CD8-positive, alpha-beta memory T cell (primary cell): ENCODE measurements around the gene EYA3. TPM values are rescaled to one million over a fixed set of nuclear protein-coding genes. Genes with fewer than 3 reads are reported as not detected.
A peak's percentile ranks its signal among the peaks of the same experiment; 100 is the strongest.

ENCODE experiments used
- CTCF ChIA-PET: fragments of 350-600 bp; sonication (Branson Sonifier 250); formaldehyde crosslinking; loops from one replicate; lab custom pipeline; 2021; ENCODE audit warnings: antibody characterized with exemption; lab: Charles Lee
- POLR2A ChIA-PET: fragments of 350-600 bp; sonication (Branson Sonifier 250); formaldehyde crosslinking; loops from one replicate; lab custom pipeline; 2021; ENCODE audit warnings: antibody characterized with exemption; lab: Charles Lee
- DNase-seq, 5 donors: peaks; one replicate each; pipeline versions ENCODE4 v3.0.0 to v3.0.0-alpha.2; 2020 to 2022; ENCODE audit warnings: mixed read lengths in 1 of 5
- H3K27ac ChIP-seq: one replicate; pipeline ENCODE4 v1.7.0; 2013; ENCODE audit warnings: low read depth, mild to moderate bottlenecking, low read length, moderate library complexity
- H3K27me3 ChIP-seq: 2 replicates; pipeline ENCODE4 v1.7.0; 2013; ENCODE audit warnings: low read length, mild to moderate bottlenecking; ENCODE audit not compliant: insufficient read depth, poor library complexity, severe bottlenecking
- H3K36me3 ChIP-seq: 2 replicates; pipeline ENCODE4 v1.7.0; 2013; ENCODE audit warnings: mild to moderate bottlenecking, low read length, moderate library complexity; ENCODE audit not compliant: insufficient read depth
- H3K4me1 ChIP-seq: 2 replicates; pipeline ENCODE4 v1.7.0; 2013; ENCODE audit warnings: mild to moderate bottlenecking, low read length, moderate library complexity; ENCODE audit not compliant: insufficient read depth
- H3K4me3 ChIP-seq: 2 replicates; pipeline ENCODE4 v1.7.0; 2013; ENCODE audit warnings: mild to moderate bottlenecking, low read length
- H3K9me3 ChIP-seq: 2 replicates; pipeline ENCODE4 v1.7.0; 2013; ENCODE audit warnings: mild to moderate bottlenecking, low read length
- H3K27ac Mint-ChIP-seq, 8 donors: one replicate each; pipeline ENCODE4 v1.8.0; 2020 to 2021; ENCODE audit warnings: mixed read lengths in 8 of 8, mild to moderate bottlenecking in 6 of 8, inconsistent platforms in 3 of 8, moderate library complexity in 3 of 8
- H3K27me3 Mint-ChIP-seq, 2 donors: one replicate each; pipeline ENCODE4 v1.8.0; 2020 to 2021; ENCODE audit warnings: mixed read lengths in 2 of 2, mild to moderate bottlenecking in 1 of 2, moderate library complexity in 1 of 2
- H3K36me3 Mint-ChIP-seq, 3 donors: one replicate each; pipeline ENCODE4 v1.8.0; 2020 to 2021; ENCODE audit warnings: mixed read lengths in 3 of 3, inconsistent platforms in 1 of 3, mild to moderate bottlenecking in 1 of 3
- H3K4me1 Mint-ChIP-seq, 3 donors: one replicate each; pipeline ENCODE4 v1.8.0; 2020 to 2021; ENCODE audit warnings: mixed read lengths in 3 of 3, inconsistent platforms in 1 of 3, mild to moderate bottlenecking in 1 of 3
- H3K4me3 Mint-ChIP-seq, 7 donors: one replicate each; pipeline ENCODE4 v1.8.0; 2020 to 2021; ENCODE audit warnings: mixed read lengths in 7 of 7, mild to moderate bottlenecking in 6 of 7, moderate library complexity in 4 of 7, inconsistent platforms in 2 of 7
- H3K9me3 Mint-ChIP-seq, 5 donors: one replicate each; pipeline ENCODE4 v1.8.0; 2020 to 2022; ENCODE audit warnings: mixed read lengths in 5 of 5, mild to moderate bottlenecking in 3 of 5, moderate library complexity in 2 of 5, inconsistent platforms in 1 of 5
- polyA plus RNA-seq: library from polyadenylated mRNA; unstranded; fragments of 300-500 nt; fragmentation: Illumina TruSeq; gene quantifications from one replicate; pipeline ENCODE4 v1.2.3, GENCODE V29; 2021
- total RNA-seq, 2 experiments: library from RNA; stranded (reverse); gene quantifications; one replicate each; pipeline ENCODE4 v1.2.3, GENCODE V29; 2021

The EYA3 gene
- total and polyA plus RNA-seq, 3 experiments from 2014 or later = 6.0 to 34.6 (median 31.5) TPM

GRCh38 chr1:28087614-28088167, 719 bp downstream of the EYA3 start:
- ChIA-PET POLR2A (interaction anchor here (0.8 to 1.4 kb wide), 6 partner anchors 28 to 148 kb away, joined by 3 to 6 read pairs (median 3); partner anchors contain the start of genes ATP5IF1, DNAJC8 and XKR8), CTCF (interaction anchor here (0.8 to 2.0 kb wide), 6 partner anchors 9 to 161 kb away, joined by 3 to 7 read pairs (median 4); no protein-coding TSS in a partner anchor)
- Histone ChIP-seq H3K27ac (peak overlapping the region; percentile 87), H3K27me3 (no peaks in the 10 kb centered on the region), H3K4me1 (peaks cover 28% of the 10 kb centered on the region), H3K4me3 (peak overlapping the region; percentile 84), H3K9me3 (no peaks in the 10 kb centered on the region), H3K36me3 (no peaks in the 10 kb centered on the region)
- Mint-ChIP-seq H3K4me1 (peaks cover 39 to 61% (median 61%) of the 10 kb centered on the region in 3 donors), H3K27ac (peak overlapping the region; percentile 83 to 99 (median 94)), H3K9me3 (no peaks in the 10 kb centered on the region), H3K4me3 (peak overlapping the region; percentile 89 to 99 (median 97)), H3K36me3 (peaks cover 0 to 11% (median 0%) of the 10 kb centered on the region in 3 donors), H3K27me3 (peaks cover 1 to 2% of the 10 kb centered on the region in 2 donors)
- DNase-seq = peak in 2 of 5 donors; percentile 24 to 51

GRCh38 chr1:28086651-28087050, 1.8 kb downstream of the EYA3 start:
- Histone ChIP-seq H3K4me3 (no peak overlapping the region), H3K4me1 (peaks cover 28% of the 10 kb centered on the region), H3K27me3 (no peaks in the 10 kb centered on the region), H3K9me3 (no peaks in the 10 kb centered on the region), H3K27ac (peak overlapping the region; percentile 87), H3K36me3 (no peaks in the 10 kb centered on the region)
- peaks cover 0 to 1% of the 10 kb centered on the region in 2 donors for H3K27me3 Mint-ChIP-seq
- H3K4me3 Mint-ChIP-seq = peak overlapping the region in 6 of 7 donors; percentile 2 to 99 (median 97)
- H3K36me3 Mint-ChIP-seq = peaks cover 0 to 11% (median 0%) of the 10 kb centered on the region in 3 donors
- H3K27ac Mint-ChIP-seq = peak overlapping the region in 3 of 8 donors; percentile 29 to 92 (median 64)
- H3K4me1 Mint-ChIP-seq = peaks cover 39 to 66% (median 62%) of the 10 kb centered on the region in 3 donors
- CTCF ChIA-PET = interaction anchor here (1.5 to 1.7 kb wide), 2 partner anchors 11 to 147 kb away, joined by 3 to 4 read pairs; no protein-coding TSS in a partner anchor
- no peak for DNase-seq
- POLR2A ChIA-PET = no interaction called here
- H3K9me3 Mint-ChIP-seq = no peaks in the 10 kb centered on the region

GRCh38 chr1:28085129-28085528, 3.3 kb downstream of the EYA3 start:
- Histone ChIP-seq H3K27me3 (no peaks in the 10 kb centered on the region), H3K4me1 (peaks cover 28% of the 10 kb centered on the region), H3K36me3 (no peaks in the 10 kb centered on the region), H3K27ac (peak overlapping the region; percentile 10), H3K9me3 (no peaks in the 10 kb centered on the region), H3K4me3 (no peak overlapping the region)
- POLR2A ChIA-PET = interaction anchor here (0.6 kb wide), 1 partner anchor 77 kb away, joined by 7 read pairs; no protein-coding TSS in a partner anchor
- peak overlapping the region in 1 of 7 donors; percentile 38 for H3K4me3 Mint-ChIP-seq
- H3K27ac Mint-ChIP-seq = peak overlapping the region in 2 of 8 donors; percentile 2 to 41
- H3K36me3 Mint-ChIP-seq = peaks cover 0 to 18% (median 0%) of the 10 kb centered on the region in 3 donors
- DNase-seq = no peak
- no peaks in the 10 kb centered on the region for H3K9me3 Mint-ChIP-seq
- peaks cover 0 to 1% of the 10 kb centered on the region in 2 donors for H3K27me3 Mint-ChIP-seq
- CTCF ChIA-PET = interaction anchor here (1.5 kb wide), 1 partner anchor 10 kb away, joined by 3 read pairs; no protein-coding TSS in a partner anchor
- H3K4me1 Mint-ChIP-seq = peaks cover 35 to 58% (median 57%) of the 10 kb centered on the region in 3 donors

- ChIA-PET POLR2A (no interaction called here), CTCF (no interaction called here)
- H3K4me3 Mint-ChIP-seq = no peak overlapping the region
- H3K9me3 Mint-ChIP-seq = no peaks in the 10 kb centered on the region
- peaks cover 0 to 31% (median 0%) of the 10 kb centered on the region in 3 donors for H3K36me3 Mint-ChIP-seq
- peaks cover 37 to 62% (median 55%) of the 10 kb centered on the region in 3 donors for H3K4me1 Mint-ChIP-seq
- no peak for DNase-seq
- H3K27ac Mint-ChIP-seq = peak overlapping the region in 1 of 8 donors; percentile 10
- no peaks in the 10 kb centered on the region for H3K36me3 ChIP-seq
- no peaks in the 10 kb centered on the region for H3K27me3 ChIP-seq
- H3K27me3 Mint-ChIP-seq = peaks cover 0 to 1% of the 10 kb centered on the region in 2 donors
- no peaks in the 10 kb centered on the region for H3K9me3 ChIP-seq
- peaks cover 28% of the 10 kb centered on the region for H3K4me1 ChIP-seq
- no peak overlapping the region for H3K4me3 ChIP-seq
- H3K27ac ChIP-seq = no peak overlapping the region
These were observed 4.5 kb downstream of the EYA3 start for GRCh38 chr1:28083876-28084275.

- no peak for DNase-seq
- no peak overlapping the region for H3K27ac ChIP-seq
These were observed 9.5 kb downstream of the EYA3 start for GRCh38 chr1:28078680-28079626.

GRCh38 chr1:28078262-28078661, 10.1 kb downstream of the EYA3 start:
- CTCF ChIA-PET = interaction anchor here (1.7 to 2.5 kb wide), 3 partner anchors 10 to 218 kb away, joined by 3 to 9 read pairs (median 7); partner anchors contain the start of gene EYA3
- no peaks in the 10 kb centered on the region for H3K27me3 Mint-ChIP-seq

More at GRCh38 chr1:28078680-28079626, 9.5 kb downstream of the EYA3 start:
- H3K36me3 Mint-ChIP-seq = peaks cover 0 to 38% (median 4%) of the 10 kb centered on the region in 3 donors
- H3K4me3 Mint-ChIP-seq = no peak overlapping the region
- no peaks in the 10 kb centered on the region for H3K27me3 ChIP-seq
- no peaks in the 10 kb centered on the region for H3K9me3 ChIP-seq
- no peaks in the 10 kb centered on the region for H3K4me1 ChIP-seq
- no peaks in the 10 kb centered on the region for H3K9me3 Mint-ChIP-seq
- H3K27me3 Mint-ChIP-seq = no peaks in the 10 kb centered on the region
- peaks cover 14 to 46% (median 33%) of the 10 kb centered on the region in 3 donors for H3K4me1 Mint-ChIP-seq
- H3K36me3 ChIP-seq = no peaks in the 10 kb centered on the region
- H3K27ac Mint-ChIP-seq = peak overlapping the region in 1 of 8 donors; percentile 71
- CTCF ChIA-PET = interaction anchor here (1.7 to 2.5 kb wide), 3 partner anchors 9 to 218 kb away, joined by 3 to 9 read pairs (median 7); partner anchors contain the start of gene EYA3
- POLR2A ChIA-PET = no interaction called here
- no peak overlapping the region for H3K4me3 ChIP-seq

GRCh38 chr1:28074892-28075511, 13.4 kb downstream of the EYA3 start:
- H3K9me3 Mint-ChIP-seq = no peaks in the 10 kb centered on the region
- Histone ChIP-seq H3K4me1 (no peaks in the 10 kb centered on the region), H3K27me3 (no peaks in the 10 kb centered on the region), H3K9me3 (no peaks in the 10 kb centered on the region), H3K4me3 (no peak overlapping the region), H3K36me3 (no peaks in the 10 kb centered on the region), H3K27ac (no peak overlapping the region)
- H3K27me3 Mint-ChIP-seq = no peaks in the 10 kb centered on the region
- DNase-seq = no peak
- POLR2A ChIA-PET = no interaction called here
- H3K4me1 Mint-ChIP-seq = peaks cover 24 to 62% (median 50%) of the 10 kb centered on the region in 3 donors
- peak overlapping the region in 1 of 8 donors; percentile 51 for H3K27ac Mint-ChIP-seq
- no peak overlapping the region for H3K4me3 Mint-ChIP-seq
- CTCF ChIA-PET = interaction anchor here (1.1 to 1.9 kb wide), 2 partner anchors 11 to 134 kb away, joined by 3 to 4 read pairs; no protein-coding TSS in a partner anchor
- H3K36me3 Mint-ChIP-seq = peaks cover 0 to 33% (median 4%) of the 10 kb centered on the region in 3 donors

More at GRCh38 chr1:28078262-28078661, 10.1 kb downstream of the EYA3 start:
- peaks cover 0 to 38% (median 4%) of the 10 kb centered on the region in 3 donors for H3K36me3 Mint-ChIP-seq
- Histone ChIP-seq H3K36me3 (no peaks in the 10 kb centered on the region), H3K4me3 (no peak overlapping the region), H3K27me3 (no peaks in the 10 kb centered on the region), H3K4me1 (no peaks in the 10 kb centered on the region), H3K9me3 (no peaks in the 10 kb centered on the region), H3K27ac (no peak overlapping the region)
- no peaks in the 10 kb centered on the region for H3K9me3 Mint-ChIP-seq
- no peak overlapping the region for H3K27ac Mint-ChIP-seq
- DNase-seq = no peak
- H3K4me3 Mint-ChIP-seq = no peak overlapping the region
- POLR2A ChIA-PET = no interaction called here
- peaks cover 13 to 43% (median 30%) of the 10 kb centered on the region in 3 donors for H3K4me1 Mint-ChIP-seq
